ENCODE data around the gene HAS3. TPM values are rescaled to one million over a fixed set of nuclear protein-coding genes. Genes with fewer than 3 reads are reported as not detected.
"Not testable (repeated sequence)": the region's sequence is repeated elsewhere in the genome, so short reads cannot be mapped to it uniquely, and the experiment has no call there.

Gene HAS3
- 0.71 and 0.82 TPM in 2 replicates for total RNA-seq

- intact Hi-C loops (cut with micrococcal nuclease) = loop anchor here (2.0 kb wide), 1 partner anchor 19 kb away; no protein-coding TSS in a partner anchor
- no peak for TF ChIP-seq CTCF (IDR thresholded peaks at IDR 0.05)
- Mint-ChIP-seq H3K36me3 (ENCODE audit: low read depth) (peaks cover 15% of the 10 kb centered on the region), H3K4me1 (peaks cover 18% of the 10 kb centered on the region), H3K9me3 (no peaks in the 10 kb centered on the region), H3K27me3 (peaks cover 34% of the 10 kb centered on the region), H3K4me3 (peak within 1 kb of the TSS; percentile 86), H3K27ac (peak within 1 kb of the TSS; percentile 66)
- DNase-seq (peak; percentile 38), ATAC-seq (ENCODE audit: low read depth) (peak; percentile 71)
- ChIA-PET CTCF (interaction anchor here (0.7 to 1.4 kb wide), 3 partner anchors 9 to 259 kb away, joined by 3 to 4 read pairs (median 3); no protein-coding TSS in a partner anchor), POLR2A (interaction anchor here (0.6 kb wide), 1 partner anchor 1170 kb away, joined by 10 read pairs; no protein-coding TSS in a partner anchor)
Measured at GRCh38 chr16:69105501-69106361, at the start of gene HAS3. Gene HAS3, plus strand, starts transcription at chr16:69105653. Its CDS starts 3,743 bp downstream, at chr16:69109396.

GRCh38 chr16:69055980-69056379 is 49.5 kb upstream of the HAS3 start:
- intact Hi-C loops (cut with micrococcal nuclease) = no loop called here
- TF ChIP-seq CTCF (IDR thresholded peaks at IDR 0.05) = no peak
- Mint-ChIP-seq H3K36me3 (ENCODE audit: low read depth) (peaks cover 20% of the 10 kb centered on the region), H3K4me3 (no peak overlapping the region), H3K27ac (no peak overlapping the region), H3K4me1 (no peaks in the 10 kb centered on the region), H3K27me3 (no peaks in the 10 kb centered on the region), H3K9me3 (no peaks in the 10 kb centered on the region)
- no peak for DNase-seq
- no peak for ATAC-seq (ENCODE audit: low read depth)
- ChIA-PET POLR2A (interaction anchor here (0.7 kb wide), 1 partner anchor 29 kb away, joined by 3 read pairs; no protein-coding TSS in a partner anchor), CTCF (interaction anchor here (0.8 kb wide), 1 partner anchor 232 kb away, joined by 3 read pairs; no protein-coding TSS in a partner anchor)

- POLR2A ChIA-PET = interaction anchor here (0.7 kb wide), 1 partner anchor 29 kb away, joined by 3 read pairs; no protein-coding TSS in a partner anchor
- no peaks in the 10 kb centered on the region for H3K27me3 Mint-ChIP-seq
- no peaks in the 10 kb centered on the region for H3K4me1 Mint-ChIP-seq
- ATAC-seq (ENCODE audit: low read depth) (no peak), DNase-seq (no peak)
- H3K9me3 Mint-ChIP-seq = no peaks in the 10 kb centered on the region
- CTCF ChIA-PET = interaction anchor here (0.8 kb wide), 1 partner anchor 231 kb away, joined by 3 read pairs; no protein-coding TSS in a partner anchor
- peaks cover 20% of the 10 kb centered on the region for H3K36me3 Mint-ChIP-seq (ENCODE audit: low read depth)
- intact Hi-C loops (cut with micrococcal nuclease) = no loop called here
- no peak overlapping the region for H3K4me3 Mint-ChIP-seq
- TF ChIP-seq CTCF (IDR thresholded peaks at IDR 0.05) = no peak
- H3K27ac Mint-ChIP-seq = no peak overlapping the region
Measured at GRCh38 chr16:69056421-69056820, 49.0 kb upstream of the HAS3 start.

GRCh38 chr16:69057400-69058378 is 47.8 kb upstream of the HAS3 start:
- Mint-ChIP-seq H3K27me3 (no peaks in the 10 kb centered on the region), H3K36me3 (ENCODE audit: low read depth) (peaks cover 23% of the 10 kb centered on the region), H3K4me1 (no peaks in the 10 kb centered on the region), H3K9me3 (no peaks in the 10 kb centered on the region), H3K27ac (no peak overlapping the region), H3K4me3 (no peak overlapping the region)
- DNase-seq (no peak), ATAC-seq (ENCODE audit: low read depth) (no peak)
- CTCF ChIA-PET = no interaction called here
- intact Hi-C loops (cut with micrococcal nuclease) = no loop called here
- no peak for TF ChIP-seq CTCF (IDR thresholded peaks at IDR 0.05)
- POLR2A ChIA-PET = no interaction called here

- H3K9me3 Mint-ChIP-seq; ATAC-seq (ENCODE audit: low read depth); H3K27me3 Mint-ChIP-seq; H3K4me3 Mint-ChIP-seq; DNase-seq; H3K4me1 Mint-ChIP-seq; H3K27ac Mint-ChIP-seq; POLR2A ChIA-PET; intact Hi-C loops (cut with micrococcal nuclease); CTCF ChIA-PET: not testable (repeated sequence)
- peaks cover 20% of the 10 kb centered on the region for H3K36me3 Mint-ChIP-seq (ENCODE audit: low read depth)
Measured at GRCh38 chr16:69063491-69063890, 42.0 kb upstream of the HAS3 start.

Data from activated B cell treated with CpG ODN at 0.5 μM for 24 hours (primary cell).